K562 (cell line): ENCODE measurements around the gene MTPN.
A peak's percentile ranks its signal among the peaks of the same experiment; 100 is the strongest.

Experiments
- HDAC2 ChIP-seq: fragments of 450-650 bp; IDR thresholded peaks from 2 replicates; pipeline ENCODE4 v1.6.1; 2016; ENCODE audit warnings: mild to moderate bottlenecking
- JUN ChIP-seq, 2 experiments: sonication (generic) in 1 of 2; formaldehyde crosslinking in 1 of 2; IDR thresholded peaks; 2 replicates each; pipeline versions ENCODE4 v1.6.1 to v1.8.0; 2012 to 2022; ENCODE audit warnings: borderline replicate concordance in 2 of 2, mild to moderate bottlenecking in 2 of 2, improper control_type of control experiment in 1 of 2, low read depth in 1 of 2, low read length in 1 of 2, missing genetic modification reagents in 1 of 2
- MAFF ChIP-seq: IDR thresholded peaks from 2 replicates; pipeline ENCODE4 v1.6.1; 2012; ENCODE audit warnings: low read length, improper control_type of control experiment
- MXI1 ChIP-seq: IDR thresholded peaks from 2 replicates; pipeline ENCODE4 v1.6.1; 2011; ENCODE audit warnings: low read depth, mild to moderate bottlenecking, improper control_type of control experiment, low read length
- NFE2 ChIP-seq: IDR thresholded peaks from 2 replicates; pipeline ENCODE4 v1.6.1; 2014; ENCODE audit warnings: antibody characterized with exemption, low read depth
- POLR2A ChIP-seq: fragments of 450-650 bp; conservative IDR thresholded peaks from 2 replicates; pipeline ENCODE4 v1.6.1; 2016
- PTTG1 ChIP-seq: fragments of 450-650 bp; IDR thresholded peaks from 2 replicates; pipeline ENCODE4 v1.6.1; 2016; ENCODE audit warnings: low read depth, mild to moderate bottlenecking, missing genetic modification characterization, missing compliant biosample characterization
- RBM14 ChIP-seq: fragments of 200-400 bp; formaldehyde crosslinking; IDR thresholded peaks from 2 replicates; pipeline ENCODE4 v1.6.1; 2018; ENCODE audit warnings: low read depth, mild to moderate bottlenecking, low read length, moderate library complexity, borderline replicate concordance; ENCODE audit not compliant: insufficient read depth
- RBM39 ChIP-seq: fragments of 200-400 bp; formaldehyde crosslinking; optimal IDR thresholded peaks from 2 replicates; pipeline ENCODE3; 2018; ENCODE audit warnings: low read depth, low read length
- SREBF2 ChIP-seq: sonication (generic); formaldehyde crosslinking; IDR thresholded peaks from 2 replicates; pipeline ENCODE4 v1.4.0; 2020; ENCODE audit warnings: mild to moderate bottlenecking, missing genetic modification reagents
- YY1 ChIP-seq, 3 experiments: IDR thresholded peaks; 2 replicates each; pipeline ENCODE4 v1.6.1; 2011; ENCODE audit warnings: low read length in 2 of 3, mild to moderate bottlenecking in 2 of 3, moderate library complexity in 2 of 3, borderline replicate concordance in 1 of 3, control low read depth in 1 of 3, low read depth in 1 of 3; ENCODE audit not compliant: insufficient read depth in 3 of 3, insufficient replicate concordance in 2 of 3, control insufficient read depth in 1 of 3, insufficient read length in 1 of 3; ENCODE audit errors: extremely low read depth in 1 of 3

DNA sequence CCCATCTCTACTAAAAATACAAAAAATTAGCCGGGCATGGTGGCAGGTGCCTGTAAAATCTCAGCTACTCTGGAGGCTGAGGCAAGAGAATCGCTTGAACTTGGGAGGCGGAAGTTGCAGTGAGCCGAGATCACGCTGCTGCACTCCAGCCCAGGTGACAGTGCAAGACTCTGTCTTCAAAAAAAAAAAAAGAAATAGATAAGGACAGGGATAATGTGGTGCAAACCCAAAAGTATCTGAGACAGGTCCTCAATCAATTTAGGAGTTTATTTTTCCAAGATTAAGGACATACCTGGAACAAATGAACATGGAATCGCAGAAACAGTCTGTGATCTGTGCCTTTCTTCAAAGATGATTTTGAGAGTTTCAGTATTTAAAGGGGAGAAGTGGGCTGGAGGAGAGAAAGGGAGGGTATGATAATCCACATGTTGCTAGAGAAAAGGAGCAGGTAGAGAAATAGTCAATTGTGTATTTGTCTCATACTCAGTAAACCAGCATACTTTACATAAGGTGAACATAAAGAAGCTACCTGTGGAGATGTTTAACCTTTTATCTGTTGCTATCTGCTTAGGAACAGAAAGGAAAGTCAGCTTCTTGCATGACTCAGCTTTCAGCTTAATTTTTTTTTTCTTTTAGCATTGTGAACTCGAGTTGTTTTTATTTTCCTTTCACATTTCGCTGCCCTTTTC is 4.9 kb upstream of the MTPN start:
- TF ChIP-seq MAFF: peak; percentile 82
- TF ChIP-seq PTTG1 (tag): no peak
- no peak for TF ChIP-seq MXI1
- TF ChIP-seq JUN (IDR thresholded peaks at IDR 0.05; ENCODE audit: borderline replicate concordance, low read depth, low read length): 0 out of 2 replicates have a peak, but pooled peaks have one; percentile 7
- TF ChIP-seq JUN (CRISPR knock-in tag; IDR thresholded peaks at IDR 0.05; ENCODE audit: borderline replicate concordance): no peak
- TF ChIP-seq SREBF2 (CRISPR knock-in tag): no peak
- TF ChIP-seq NFE2: peak; percentile 96
- TF ChIP-seq YY1 (IDR thresholded peaks at IDR 0.05; ENCODE audit: borderline replicate concordance in 1 of 3, control insufficient read depth in 1 of 3, extremely low read depth in 1 of 3, insufficient read depth in 3 of 3, insufficient read length in 1 of 3, insufficient replicate concordance in 2 of 3, low read depth in 1 of 3, low read length in 2 of 3): no peak
- peak; percentile 50; the same call in 1 of the 2 replicates for TF ChIP-seq HDAC2
- no peak for TF ChIP-seq POLR2A
- TF ChIP-seq RBM14: no peak
- TF ChIP-seq RBM39: no peak
